HEK293 (cell line): ENCODE measurements around the gene SDF2L1.
A peak's percentile ranks its signal among the peaks of the same experiment; 100 is the strongest.

ENCODE experiments used
- IKZF3 ChIP-seq: fragments of 450-650 bp; IDR thresholded peaks from 2 replicates; pipeline ENCODE4 v1.5.0; 2018; ENCODE audit warnings: missing biosample characterization, mild to moderate bottlenecking, missing genetic modification characterization, moderate library complexity
- KLF1 ChIP-seq: fragments of 450-650 bp; formaldehyde crosslinking; IDR thresholded peaks from 2 replicates; pipeline ENCODE4 v1.5.1; 2016; ENCODE audit warnings: missing biosample characterization, missing genetic modification characterization
- KLF7 ChIP-seq: fragments of 450-650 bp; formaldehyde crosslinking; IDR thresholded peaks from 2 replicates; pipeline ENCODE4 v1.5.1; 2016; ENCODE audit warnings: missing biosample characterization, missing genetic modification characterization, borderline replicate concordance
- PATZ1 ChIP-seq: fragments of 450-650 bp; formaldehyde crosslinking; IDR thresholded peaks from 2 replicates; pipeline ENCODE4 v1.5.1; 2016; ENCODE audit warnings: missing biosample characterization, missing genetic modification characterization
- PRDM6 ChIP-seq: fragments of 450-650 bp; formaldehyde crosslinking; IDR thresholded peaks from 2 replicates; pipeline ENCODE4 v1.5.1; 2017; ENCODE audit warnings: missing biosample characterization, missing genetic modification characterization
- SP7 ChIP-seq: fragments of 450-650 bp; formaldehyde crosslinking; IDR thresholded peaks from 2 replicates; pipeline ENCODE4 v1.5.1; 2016; ENCODE audit warnings: missing biosample characterization, missing genetic modification characterization
- YY1 ChIP-seq: fragments of 450-650 bp; formaldehyde crosslinking; IDR thresholded peaks from 2 replicates; pipeline ENCODE4 v1.5.1; 2018; ENCODE audit warnings: missing biosample characterization, missing genetic modification characterization
- ZBTB11 ChIP-seq: fragments of 450-650 bp; formaldehyde crosslinking; conservative IDR thresholded peaks from 2 replicates; pipeline ENCODE4 v1.5.1; 2016; ENCODE audit warnings: low read depth, missing biosample characterization, missing genetic modification characterization
- ZBTB6 ChIP-seq: fragments of 450-650 bp; formaldehyde crosslinking; IDR thresholded peaks from 2 replicates; pipeline ENCODE4 v1.5.1; 2017; ENCODE audit warnings: missing biosample characterization, missing genetic modification characterization
- ZEB2 ChIP-seq: fragments of 450-650 bp; formaldehyde crosslinking; IDR thresholded peaks from 2 replicates; pipeline ENCODE4 v1.5.1; 2016; ENCODE audit warnings: missing biosample characterization, missing genetic modification characterization
- ZFHX2 ChIP-seq: fragments of 450-650 bp; formaldehyde crosslinking; conservative IDR thresholded peaks from 2 replicates; pipeline ENCODE4 v1.5.1; 2016; ENCODE audit warnings: missing biosample characterization, missing genetic modification characterization
- ZFP69B ChIP-seq: fragments of 450-650 bp; formaldehyde crosslinking; IDR thresholded peaks from 2 replicates; pipeline ENCODE4 v1.5.1; 2016; ENCODE audit warnings: missing biosample characterization, missing genetic modification characterization
- ZNF157 ChIP-seq: fragments of 450-650 bp; formaldehyde crosslinking; IDR thresholded peaks from 2 replicates; pipeline ENCODE4 v1.5.1; 2016; ENCODE audit warnings: missing biosample characterization, missing genetic modification characterization
- ZNF18 ChIP-seq: fragments of 450-650 bp; formaldehyde crosslinking; IDR thresholded peaks from 2 replicates; pipeline ENCODE4 v1.5.1; 2016; ENCODE audit warnings: missing biosample characterization, missing genetic modification characterization
- ZNF2 ChIP-seq: fragments of 450-650 bp; formaldehyde crosslinking; IDR thresholded peaks from 2 replicates; pipeline ENCODE4 v1.5.1; 2016; ENCODE audit warnings: missing biosample characterization, missing genetic modification characterization
- ZNF239 ChIP-seq: fragments of 450-650 bp; formaldehyde crosslinking; IDR thresholded peaks from 2 replicates; pipeline ENCODE4 v1.5.1; 2016; ENCODE audit warnings: missing biosample characterization, missing genetic modification characterization
- ZNF266 ChIP-seq: fragments of 450-650 bp; formaldehyde crosslinking; IDR thresholded peaks from 2 replicates; pipeline ENCODE4 v1.5.1; 2016; ENCODE audit warnings: missing biosample characterization, missing genetic modification characterization, low read depth
- ZNF398 ChIP-seq: fragments of 450-650 bp; formaldehyde crosslinking; IDR thresholded peaks from 2 replicates; pipeline ENCODE4 v1.5.1; 2017; ENCODE audit warnings: missing biosample characterization, missing genetic modification characterization
- ZNF501 ChIP-seq: fragments of 450-650 bp; formaldehyde crosslinking; IDR thresholded peaks from 2 replicates; pipeline ENCODE4 v1.5.1; 2016; ENCODE audit warnings: missing biosample characterization, missing genetic modification characterization
- ZNF580 ChIP-seq: fragments of 450-650 bp; formaldehyde crosslinking; IDR thresholded peaks from 2 replicates; pipeline ENCODE4 v1.5.1; 2016; ENCODE audit warnings: missing biosample characterization, missing genetic modification characterization
- ZNF600 ChIP-seq: fragments of 450-650 bp; formaldehyde crosslinking; IDR thresholded peaks from 2 replicates; pipeline ENCODE4 v1.5.1; 2016; ENCODE audit warnings: missing biosample characterization, missing genetic modification characterization
- ZNF639 ChIP-seq: fragments of 450-650 bp; formaldehyde crosslinking; IDR thresholded peaks from 2 replicates; pipeline ENCODE4 v1.5.1; 2016; ENCODE audit warnings: missing biosample characterization, missing genetic modification characterization
- ZNF654 ChIP-seq: fragments of 450-650 bp; formaldehyde crosslinking; IDR thresholded peaks from 2 replicates; pipeline ENCODE4 v1.5.1; 2016; ENCODE audit warnings: low read depth, missing biosample characterization, missing genetic modification characterization
- ZNF837 ChIP-seq: fragments of 450-650 bp; formaldehyde crosslinking; IDR thresholded peaks from 2 replicates; pipeline ENCODE4 v1.5.1; 2016; ENCODE audit warnings: missing biosample characterization, missing genetic modification characterization

Gene SDF2L1

GRCh38 chr22:21629255-21630149 lies 12.6 kb upstream of the SDF2L1 start, which contains the start of gene YDJC (continued):
- peak; percentile 93 for TF ChIP-seq ZBTB6 (tag by site-specific recombination)
- peak; percentile 69 for TF ChIP-seq ZEB2 (tag by site-specific recombination)
- peak; percentile 90 for TF ChIP-seq ZNF580 (tag by site-specific recombination)
- TF ChIP-seq KLF7 (tag by site-specific recombination) = peak; percentile 58; the same call in 1 of the 2 replicates
- peak; percentile 88 for TF ChIP-seq KLF1 (tag by site-specific recombination)
- TF ChIP-seq ZNF239 = 0 out of 2 replicates have a peak, but pooled peaks have one; percentile 12
- no peak for TF ChIP-seq ZNF266
- TF ChIP-seq ZNF18 (tag by site-specific recombination) = no peak
- TF ChIP-seq ZNF2 (tag by site-specific recombination) = 0 out of 2 replicates have a peak, but pooled peaks have one; percentile 31
- peak; percentile 97 for TF ChIP-seq ZFP69B
- peak; percentile 73 for TF ChIP-seq ZNF639 (tag by site-specific recombination)
- no peak for TF ChIP-seq PRDM6 (tag by site-specific recombination)
- TF ChIP-seq ZNF501 (tag by site-specific recombination) = peak; percentile 26; the same call in 1 of the 2 replicates
- TF ChIP-seq ZNF157 = no peak
- peak; percentile 83 for TF ChIP-seq ZBTB11 (tag by site-specific recombination)
- TF ChIP-seq ZNF600 = peak; percentile 56
- TF ChIP-seq PATZ1 (tag by site-specific recombination) = peak; percentile 95
- TF ChIP-seq SP7 (tag by site-specific recombination) = peak; percentile 45; the same call in 1 of the 2 replicates
- TF ChIP-seq IKZF3 (tag by site-specific recombination) = peak; percentile 29; the same call in 1 of the 2 replicates
- TF ChIP-seq ZNF398 (tag by site-specific recombination) = 0 out of 2 replicates have a peak, but pooled peaks have one; percentile 7
- no peak for TF ChIP-seq ZNF654 (tag by site-specific recombination)
- peak; percentile 86 for TF ChIP-seq ZFHX2
- no peak for TF ChIP-seq ZNF837 (tag by site-specific recombination)
- TF ChIP-seq YY1 (tag by site-specific recombination) = peak; percentile 84; the same call in 1 of the 2 replicates
